ENCODE measurements around the gene MYO18B. TPM values are rescaled to one million over a fixed set of nuclear protein-coding genes. Genes with fewer than 3 reads are reported as not detected.

The MYO18B gene
- total RNA-seq, 1 donor: under 0.01 TPM

DNA sequence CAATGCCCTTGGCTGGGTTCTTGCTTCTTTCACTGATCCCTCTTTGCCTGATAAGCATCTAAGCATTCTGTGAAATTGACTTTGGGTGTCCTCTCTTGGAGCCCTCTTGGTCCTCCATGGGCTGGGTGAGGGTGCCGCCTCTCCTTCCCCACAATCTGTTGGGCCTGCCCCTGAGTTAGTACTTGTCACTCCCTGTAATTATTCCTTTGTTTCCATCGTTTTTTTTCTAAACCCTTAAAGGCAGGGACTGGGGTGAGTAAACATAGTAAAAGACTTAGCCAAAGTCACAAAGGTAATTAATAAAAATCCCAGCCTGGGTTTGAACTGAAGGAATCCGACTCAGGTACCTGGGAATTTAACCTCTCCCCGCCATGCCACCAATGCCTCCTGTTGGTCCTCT, 188.1 kb downstream of the MYO18B start:
- no peak for DNase-seq (ENCODE audit: low read depth)
- TF ChIP-seq, protein P1, sequence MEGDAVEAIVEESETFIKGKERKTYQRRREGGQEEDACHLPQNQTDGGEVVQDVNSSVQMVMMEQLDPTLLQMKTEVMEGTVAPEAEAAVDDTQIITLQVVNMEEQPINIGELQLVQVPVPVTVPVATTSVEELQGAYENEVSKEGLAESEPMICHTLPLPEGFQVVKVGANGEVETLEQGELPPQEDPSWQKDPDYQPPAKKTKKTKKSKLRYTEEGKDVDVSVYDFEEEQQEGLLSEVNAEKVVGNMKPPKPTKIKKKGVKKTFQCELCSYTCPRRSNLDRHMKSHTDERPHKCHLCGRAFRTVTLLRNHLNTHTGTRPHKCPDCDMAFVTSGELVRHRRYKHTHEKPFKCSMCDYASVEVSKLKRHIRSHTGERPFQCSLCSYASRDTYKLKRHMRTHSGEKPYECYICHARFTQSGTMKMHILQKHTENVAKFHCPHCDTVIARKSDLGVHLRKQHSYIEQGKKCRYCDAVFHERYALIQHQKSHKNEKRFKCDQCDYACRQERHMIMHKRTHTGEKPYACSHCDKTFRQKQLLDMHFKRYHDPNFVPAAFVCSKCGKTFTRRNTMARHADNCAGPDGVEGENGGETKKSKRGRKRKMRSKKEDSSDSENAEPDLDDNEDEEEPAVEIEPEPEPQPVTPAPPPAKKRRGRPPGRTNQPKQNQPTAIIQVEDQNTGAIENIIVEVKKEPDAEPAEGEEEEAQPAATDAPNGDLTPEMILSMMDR (IDR thresholded peaks at IDR 0.05; ENCODE audit: insufficient read depth, low read depth, low read length): no peak
- no peak overlapping the region for H3K4me3 ChIP-seq (ENCODE audit: low read depth, low read length)

DNA sequence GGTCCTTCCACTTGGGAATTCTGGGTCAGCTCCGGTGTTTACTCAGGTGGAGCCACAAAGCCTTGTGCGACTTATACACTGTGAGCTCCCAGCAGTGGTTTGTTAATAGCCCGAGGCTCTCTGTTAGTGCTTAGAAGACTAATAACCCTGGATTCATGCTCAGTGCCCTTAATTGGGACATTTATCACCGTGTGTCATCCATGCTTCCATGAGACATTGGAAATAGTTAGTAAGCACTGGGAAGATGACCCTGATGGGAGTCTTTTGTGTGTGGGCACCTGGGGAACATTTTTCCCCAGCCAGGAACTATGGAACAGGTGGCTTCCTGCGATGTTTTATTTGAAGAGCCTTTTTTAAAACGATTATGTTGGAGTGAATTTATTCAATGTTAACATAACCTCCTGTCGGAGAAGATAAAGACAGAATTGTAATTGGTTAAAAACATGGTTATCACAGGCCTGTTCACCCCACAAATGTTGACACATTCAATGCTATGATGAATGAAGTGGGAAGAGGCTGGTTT, 188.9 kb downstream of the MYO18B start:
- no peak for DNase-seq (ENCODE audit: low read depth)
- TF ChIP-seq, protein P1 (IDR thresholded peaks at IDR 0.05; ENCODE audit: insufficient read depth, low read depth, low read length): no peak
- no peak overlapping the region for H3K4me3 ChIP-seq (ENCODE audit: low read depth, low read length)

DNA sequence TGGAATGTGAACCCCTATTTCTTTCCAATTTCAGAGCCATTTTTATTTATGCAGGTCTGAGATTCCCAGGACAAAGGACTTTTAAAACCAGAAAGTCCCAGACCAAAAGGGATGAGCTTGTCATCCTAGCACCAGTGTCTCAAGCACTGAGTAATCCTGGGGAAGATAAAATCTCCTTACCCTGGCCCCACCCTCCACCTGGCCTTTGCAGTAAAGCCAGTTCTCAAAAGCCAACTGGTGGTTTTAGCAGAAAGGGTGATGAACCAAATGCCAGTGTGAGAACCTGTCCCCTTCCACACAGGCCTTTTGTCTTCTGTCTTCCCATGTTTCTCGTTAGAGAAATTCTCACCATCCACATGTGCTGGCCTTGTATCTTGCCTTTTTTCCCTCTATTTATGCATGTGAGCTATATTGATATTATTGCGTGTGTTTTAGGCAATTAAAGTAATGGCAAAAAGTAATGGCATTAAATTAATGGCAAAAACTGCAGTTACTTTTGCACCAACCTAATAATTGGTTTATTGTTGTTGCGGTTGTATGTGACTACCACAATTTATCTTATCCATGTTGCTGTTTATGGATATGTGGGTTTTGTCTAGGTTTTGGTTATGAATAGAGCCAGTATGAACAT, 191.3 kb downstream of the MYO18B start:
- no peak for DNase-seq (ENCODE audit: low read depth)
- no peak overlapping the region for H3K4me3 ChIP-seq (ENCODE audit: low read depth, low read length)
- TF ChIP-seq, protein P1 (IDR thresholded peaks at IDR 0.05; ENCODE audit: insufficient read depth, low read depth, low read length): no peak

DNA sequence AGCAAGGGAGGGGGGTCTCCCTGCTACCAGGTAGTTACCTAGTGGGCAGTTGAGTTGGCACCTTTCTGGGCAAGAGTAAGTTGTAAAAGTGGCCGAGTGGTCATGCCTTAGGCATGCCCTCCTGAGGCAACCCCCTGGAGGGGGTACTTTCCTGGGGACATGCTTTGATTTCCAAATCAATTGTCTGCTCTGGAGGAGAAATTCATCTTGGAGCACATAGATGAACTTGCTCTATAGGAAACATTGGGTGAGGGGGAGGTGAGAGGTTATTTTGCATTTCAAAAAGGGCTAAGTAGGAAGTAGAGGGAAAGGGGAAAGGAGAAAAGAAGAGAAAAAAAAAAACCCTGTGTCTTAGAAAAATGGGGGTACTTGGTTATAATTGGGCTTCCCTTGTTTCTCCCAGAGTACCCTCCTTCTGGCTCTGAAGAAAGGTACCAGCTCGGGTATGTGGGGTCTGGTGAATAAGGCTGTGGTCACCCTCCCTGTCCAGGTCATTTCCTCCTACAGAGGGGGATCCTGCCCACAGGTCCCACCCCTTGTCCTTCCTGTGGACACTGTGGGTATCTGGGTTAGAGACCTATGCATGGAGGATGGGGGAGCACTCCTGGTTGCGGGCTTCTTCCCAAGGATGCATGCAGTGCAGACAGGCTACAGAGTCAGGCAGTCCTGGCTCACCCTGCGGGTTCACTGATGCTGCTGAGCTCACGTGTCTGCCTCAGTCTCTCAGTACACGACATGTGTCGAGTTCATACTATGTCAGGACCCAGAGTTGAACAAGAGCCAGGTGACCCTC, 193.5 kb downstream of the MYO18B start:
- no peak overlapping the region for H3K4me3 ChIP-seq (ENCODE audit: low read depth, low read length)
- TF ChIP-seq, protein P1 (IDR thresholded peaks at IDR 0.05; ENCODE audit: insufficient read depth, low read depth, low read length): no peak
- no peak for DNase-seq (ENCODE audit: low read depth)

DNA sequence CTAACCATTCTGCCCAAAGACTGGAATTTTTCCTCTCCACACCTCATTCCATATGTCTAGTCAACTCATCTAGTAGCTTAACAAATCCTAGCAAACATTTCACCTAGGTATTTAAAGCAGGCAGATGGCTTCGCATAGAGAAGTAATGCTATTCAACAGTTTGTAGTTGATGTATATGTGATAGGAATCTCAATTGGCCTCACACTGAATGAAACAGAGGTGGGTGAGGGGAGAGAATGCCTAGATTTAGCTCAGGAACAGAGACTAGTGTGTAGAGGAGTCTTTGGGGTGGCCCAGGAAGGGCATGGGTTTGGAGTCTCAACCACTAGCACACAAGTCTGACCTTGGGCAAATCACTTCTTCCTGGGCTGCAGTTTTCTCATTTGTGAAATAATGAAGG, 196.2 kb downstream of the MYO18B start:
- DNase-seq (ENCODE audit: low read depth): no peak
- TF ChIP-seq, protein P1 (IDR thresholded peaks at IDR 0.05; ENCODE audit: insufficient read depth, low read depth, low read length): no peak
- no peak overlapping the region for H3K4me3 ChIP-seq (ENCODE audit: low read depth, low read length)

DNA sequence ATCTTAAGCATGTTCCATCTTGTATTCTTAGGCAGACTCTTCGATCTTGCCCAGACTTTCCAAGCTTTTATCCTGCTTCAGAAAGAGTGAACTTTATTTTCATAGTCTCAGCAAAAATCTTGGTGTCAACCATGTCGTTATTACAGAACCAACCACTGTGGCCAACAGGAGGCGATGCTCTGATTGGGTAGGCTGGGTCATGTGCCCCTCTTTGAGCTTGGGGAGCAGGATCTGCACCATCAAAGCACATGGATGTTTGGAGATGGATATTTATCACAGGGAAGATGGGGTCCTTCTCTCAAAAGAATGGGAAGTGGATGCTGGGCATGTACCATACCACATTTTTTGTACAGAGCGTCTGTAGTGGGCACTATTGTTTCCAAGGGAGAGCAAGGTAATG, 197.4 kb downstream of the MYO18B start:
- H3K4me3 ChIP-seq (ENCODE audit: low read depth, low read length): no peak overlapping the region
- DNase-seq (ENCODE audit: low read depth): no peak
- TF ChIP-seq, protein P1 (IDR thresholded peaks at IDR 0.05; ENCODE audit: insufficient read depth, low read depth, low read length): no peak
